ENCODE results near the gene MTMR12. TPM values are rescaled to one million over a fixed set of nuclear protein-coding genes. Genes with fewer than 3 reads are reported as not detected.
"Not testable (repeated sequence)": the region's sequence is repeated elsewhere in the genome, so short reads cannot be mapped to it uniquely, and the experiment has no call there.

Gene MTMR12
- total RNA-seq, 1 donor = 31.1 TPM

- Histone ChIP-seq H3K4me3 (ENCODE audit: low read length) (no peak overlapping the region), H3K9me3 (ENCODE audit: low read depth, low read length) (no peaks in the 10 kb centered on the region), H3K4me1 (ENCODE audit: insufficient read depth, low read length) (peaks cover 8% of the 10 kb centered on the region)
These were observed 15.3 kb downstream of the MTMR12 start for GRCh38 chr5:32297181-32298058.

GRCh38 chr5:32295966-32296772 lies 16.6 kb downstream of the MTMR12 start:
- H3K9me3 ChIP-seq (ENCODE audit: low read depth, low read length); H3K27me3 ChIP-seq (ENCODE audit: insufficient read depth, low read length); H3K4me3 ChIP-seq (ENCODE audit: low read length): not testable (repeated sequence)
- peaks cover 21% of the 10 kb centered on the region for H3K4me1 ChIP-seq (ENCODE audit: insufficient read depth, low read length)

More at GRCh38 chr5:32297181-32298058, 15.3 kb downstream of the MTMR12 start:
- no peaks in the 10 kb centered on the region for H3K27me3 ChIP-seq (ENCODE audit: insufficient read depth, low read length)

GRCh38 chr5:32291591-32291990 lies 21.1 kb downstream of the MTMR12 start:
- Histone ChIP-seq H3K9me3 (ENCODE audit: low read depth, low read length) (no peaks in the 10 kb centered on the region), H3K27me3 (ENCODE audit: insufficient read depth, low read length) (no peaks in the 10 kb centered on the region), H3K4me3 (ENCODE audit: low read length) (no peak overlapping the region), H3K4me1 (ENCODE audit: insufficient read depth, low read length) (peaks cover 16% of the 10 kb centered on the region)

- Histone ChIP-seq H3K27me3 (ENCODE audit: insufficient read depth, low read length) (no peaks in the 10 kb centered on the region), H3K9me3 (ENCODE audit: low read depth, low read length) (no peaks in the 10 kb centered on the region), H3K4me1 (ENCODE audit: insufficient read depth, low read length) (peaks cover 16% of the 10 kb centered on the region), H3K4me3 (ENCODE audit: low read length) (no peak overlapping the region)
These were observed 21.8 kb downstream of the MTMR12 start for GRCh38 chr5:32290922-32291321.

GRCh38 chr5:32290501-32290900 lies 22.2 kb downstream of the MTMR12 start:
- not testable (repeated sequence) for H3K27me3 ChIP-seq (ENCODE audit: insufficient read depth, low read length); H3K4me3 ChIP-seq (ENCODE audit: low read length); H3K9me3 ChIP-seq (ENCODE audit: low read depth, low read length)
- H3K4me1 ChIP-seq (ENCODE audit: insufficient read depth, low read length) = peaks cover 16% of the 10 kb centered on the region

- H3K9me3 ChIP-seq (ENCODE audit: low read depth, low read length); H3K4me3 ChIP-seq (ENCODE audit: low read length); H3K27me3 ChIP-seq (ENCODE audit: insufficient read depth, low read length): not testable (repeated sequence)
- H3K4me1 ChIP-seq (ENCODE audit: insufficient read depth, low read length) = peaks cover 16% of the 10 kb centered on the region
These were observed 22.8 kb downstream of the MTMR12 start for GRCh38 chr5:32289986-32290385.

GRCh38 chr5:32288135-32288534 lies 24.6 kb downstream of the MTMR12 start:
- H3K4me3 ChIP-seq (ENCODE audit: low read length); H3K9me3 ChIP-seq (ENCODE audit: low read depth, low read length); H3K27me3 ChIP-seq (ENCODE audit: insufficient read depth, low read length): not testable (repeated sequence)
- peaks cover 22% of the 10 kb centered on the region for H3K4me1 ChIP-seq (ENCODE audit: insufficient read depth, low read length)

GRCh38 chr5:32287525-32287924 lies 25.2 kb downstream of the MTMR12 start:
- H3K9me3 ChIP-seq (ENCODE audit: low read depth, low read length); H3K4me3 ChIP-seq (ENCODE audit: low read length); H3K27me3 ChIP-seq (ENCODE audit: insufficient read depth, low read length): not testable (repeated sequence)
- peaks cover 22% of the 10 kb centered on the region for H3K4me1 ChIP-seq (ENCODE audit: insufficient read depth, low read length)

- Histone ChIP-seq H3K27me3 (ENCODE audit: insufficient read depth, low read length) (no peaks in the 10 kb centered on the region), H3K9me3 (ENCODE audit: low read depth, low read length) (no peaks in the 10 kb centered on the region), H3K4me3 (ENCODE audit: low read length) (no peak overlapping the region), H3K4me1 (ENCODE audit: insufficient read depth, low read length) (peaks cover 11% of the 10 kb centered on the region)
These were observed 27.1 kb downstream of the MTMR12 start for GRCh38 chr5:32285510-32286138.

GRCh38 chr5:32283539-32284377 lies 29.0 kb downstream of the MTMR12 start:
- H3K27me3 ChIP-seq (ENCODE audit: insufficient read depth, low read length) = no peaks in the 10 kb centered on the region
- H3K9me3 ChIP-seq (ENCODE audit: low read depth, low read length) = no peaks in the 10 kb centered on the region
- H3K4me1 ChIP-seq (ENCODE audit: insufficient read depth, low read length) = peaks cover 15% of the 10 kb centered on the region
- H3K4me3 ChIP-seq (ENCODE audit: low read length) = no peak overlapping the region

- H3K4me1 ChIP-seq (ENCODE audit: insufficient read depth, low read length) = peaks cover 19% of the 10 kb centered on the region
- no peaks in the 10 kb centered on the region for H3K27me3 ChIP-seq (ENCODE audit: insufficient read depth, low read length)
- no peaks in the 10 kb centered on the region for H3K9me3 ChIP-seq (ENCODE audit: low read depth, low read length)
- H3K4me3 ChIP-seq (ENCODE audit: low read length) = no peak overlapping the region
These were observed 29.7 kb downstream of the MTMR12 start for GRCh38 chr5:32283061-32283460.

- Histone ChIP-seq H3K4me1 (ENCODE audit: insufficient read depth, low read length) (peaks cover 19% of the 10 kb centered on the region), H3K9me3 (ENCODE audit: low read depth, low read length) (no peaks in the 10 kb centered on the region), H3K27me3 (ENCODE audit: insufficient read depth, low read length) (no peaks in the 10 kb centered on the region), H3K4me3 (ENCODE audit: low read length) (no peak overlapping the region)
These were observed 30.1 kb downstream of the MTMR12 start for GRCh38 chr5:32282633-32283032.

- H3K27me3 ChIP-seq (ENCODE audit: insufficient read depth, low read length); H3K4me3 ChIP-seq (ENCODE audit: low read length); H3K9me3 ChIP-seq (ENCODE audit: low read depth, low read length): not testable (repeated sequence)
- H3K4me1 ChIP-seq (ENCODE audit: insufficient read depth, low read length) = peaks cover 29% of the 10 kb centered on the region
These were observed 31.2 kb downstream of the MTMR12 start for GRCh38 chr5:32281378-32282133.

GRCh38 chr5:32280656-32281081 lies 32.1 kb downstream of the MTMR12 start:
- no peaks in the 10 kb centered on the region for H3K27me3 ChIP-seq (ENCODE audit: insufficient read depth, low read length)
- peaks cover 35% of the 10 kb centered on the region for H3K4me1 ChIP-seq (ENCODE audit: insufficient read depth, low read length)
- no peak overlapping the region for H3K4me3 ChIP-seq (ENCODE audit: low read length)

More at GRCh38 chr5:32280656-32281081, 32.1 kb downstream of the MTMR12 start:
- no peaks in the 10 kb centered on the region for H3K9me3 ChIP-seq (ENCODE audit: low read depth, low read length)

Measured in mononuclear cell (primary cell).